Activated CD8-positive, alpha-beta memory T cell treated with anti-CD3 and anti-CD28 coated beads for 4 hours (primary cell): Measurements from ENCODE around the gene WNT1.

ENCODE experiments used
- DNase-seq, 2 donors: peaks; one replicate each; pipeline ENCODE4 v3.0.0-alpha.2; 2020; ENCODE audit warnings: low read depth in 2 of 2

Gene WNT1

DNA sequence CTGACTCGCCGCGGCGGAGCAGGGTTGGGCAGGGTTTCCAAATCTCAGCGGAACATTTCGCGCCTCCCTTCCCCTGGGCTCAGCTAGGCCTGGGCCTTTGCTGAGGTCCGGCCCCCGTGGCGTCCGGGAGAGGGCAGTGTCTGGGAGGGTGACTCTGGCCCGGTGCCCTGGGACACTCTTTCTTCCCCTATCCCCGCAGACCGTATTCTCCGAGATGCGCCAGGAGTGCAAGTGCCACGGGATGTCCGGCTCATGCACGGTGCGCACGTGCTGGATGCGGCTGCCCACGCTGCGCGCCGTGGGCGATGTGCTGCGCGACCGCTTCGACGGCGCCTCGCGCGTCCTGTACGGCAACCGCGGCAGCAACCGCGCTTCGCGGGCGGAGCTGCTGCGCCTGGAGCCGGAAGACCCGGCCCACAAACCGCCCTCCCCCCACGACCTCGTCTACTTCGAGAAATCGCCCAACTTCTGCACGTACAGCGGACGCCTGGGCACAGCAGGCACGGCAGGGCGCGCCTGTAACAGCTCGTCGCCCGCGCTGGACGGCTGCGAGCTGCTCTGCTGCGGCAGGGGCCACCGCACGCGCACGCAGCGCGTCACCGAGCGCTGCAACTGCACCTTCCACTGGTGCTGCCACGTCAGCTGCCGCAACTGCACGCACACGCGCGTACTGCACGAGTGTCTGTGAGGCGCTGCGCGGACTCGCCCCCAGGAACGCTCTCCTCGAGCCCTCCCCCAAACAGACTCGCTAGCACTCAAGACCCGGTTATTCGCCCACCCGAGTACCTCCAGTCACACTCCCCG is 3.0 kb downstream of the WNT1 start:
- no peak for DNase-seq

DNA sequence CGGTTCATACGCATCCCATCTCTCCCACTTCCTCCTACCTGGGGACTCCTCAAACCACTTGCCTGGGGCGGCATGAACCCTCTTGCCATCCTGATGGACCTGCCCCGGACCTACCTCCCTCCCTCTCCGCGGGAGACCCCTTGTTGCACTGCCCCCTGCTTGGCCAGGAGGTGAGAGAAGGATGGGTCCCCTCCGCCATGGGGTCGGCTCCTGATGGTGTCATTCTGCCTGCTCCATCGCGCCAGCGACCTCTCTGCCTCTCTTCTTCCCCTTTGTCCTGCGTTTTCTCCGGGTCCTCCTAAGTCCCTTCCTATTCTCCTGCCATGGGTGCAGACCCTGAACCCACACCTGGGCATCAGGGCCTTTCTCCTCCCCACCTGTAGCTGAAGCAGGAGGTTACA is 3.6 kb downstream of the WNT1 start:
- no peak for DNase-seq

DNA sequence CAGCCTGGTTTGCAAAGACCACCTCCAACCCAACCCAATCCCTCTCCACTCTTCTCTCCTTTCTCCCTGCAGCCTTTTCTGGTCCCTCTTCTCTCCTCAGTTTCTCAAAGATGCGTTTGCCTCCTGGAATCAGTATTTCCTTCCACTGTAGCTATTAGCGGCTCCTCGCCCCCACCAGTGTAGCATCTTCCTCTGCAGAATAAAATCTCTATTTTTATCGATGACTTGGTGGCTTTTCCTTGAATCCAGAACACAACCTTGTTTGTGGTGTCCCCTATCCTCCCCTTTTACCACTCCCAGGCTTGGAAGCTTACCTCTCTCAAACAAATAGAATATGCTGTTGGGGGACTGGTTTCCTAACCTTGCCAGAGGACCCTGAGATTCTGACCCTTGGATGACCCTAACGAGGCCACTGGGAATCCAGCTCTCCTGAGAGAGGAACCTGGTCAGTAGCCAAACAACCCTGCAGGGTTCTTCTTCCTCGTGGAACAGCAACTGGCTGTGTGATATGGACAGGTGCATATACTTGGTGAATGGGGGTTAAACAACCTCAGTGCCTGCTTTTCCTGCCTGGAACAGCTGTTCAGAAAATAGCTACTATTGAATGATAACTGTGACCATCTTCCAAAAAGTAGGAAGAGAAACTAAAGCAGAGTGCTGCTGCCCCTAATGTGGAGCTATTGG is 4.4 kb downstream of the WNT1 start:
- DNase-seq, result no peak

DNA sequence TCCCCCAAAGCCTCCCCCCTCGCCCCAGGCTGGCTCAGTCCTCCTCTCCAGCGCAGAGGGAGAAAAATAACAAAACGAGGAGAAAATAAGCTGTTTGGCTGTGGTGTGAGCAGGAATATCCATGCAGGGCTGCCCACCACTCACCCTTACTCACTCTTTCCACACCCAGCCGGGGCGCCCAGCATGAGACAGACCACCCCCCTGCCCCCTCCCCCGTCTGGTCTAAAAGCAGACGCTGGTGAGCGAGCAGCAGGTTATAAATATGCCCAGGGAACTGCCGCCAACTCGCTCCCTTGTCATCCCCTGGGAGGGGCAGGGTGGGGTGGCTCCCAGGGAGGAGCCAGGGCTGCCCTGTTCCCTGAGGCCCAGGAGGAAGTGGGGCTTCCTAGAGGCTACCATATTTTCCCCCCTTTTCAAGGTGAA is 7.4 kb downstream of the WNT1 start:
- no peak for DNase-seq

DNA sequence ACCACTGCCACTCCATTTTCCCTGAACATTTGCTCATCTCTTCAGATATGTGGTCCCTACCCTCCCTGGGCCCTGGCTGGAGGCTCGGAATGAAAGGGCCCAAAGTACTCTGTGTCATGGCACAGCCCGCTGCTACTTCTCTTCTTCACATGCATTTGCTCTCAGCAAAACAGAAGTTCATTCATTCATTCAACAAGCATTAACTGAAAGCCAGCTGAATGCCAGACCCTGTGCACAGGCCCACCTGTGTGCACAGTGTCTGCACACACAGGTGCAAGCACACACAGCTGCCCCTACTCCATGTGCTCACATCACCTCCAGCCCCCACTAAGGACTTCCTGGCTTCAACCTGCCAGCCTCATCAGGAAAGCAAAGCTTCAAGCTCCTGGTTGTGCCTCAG is 7.8 kb downstream of the WNT1 start:
- no peak for DNase-seq

DNA sequence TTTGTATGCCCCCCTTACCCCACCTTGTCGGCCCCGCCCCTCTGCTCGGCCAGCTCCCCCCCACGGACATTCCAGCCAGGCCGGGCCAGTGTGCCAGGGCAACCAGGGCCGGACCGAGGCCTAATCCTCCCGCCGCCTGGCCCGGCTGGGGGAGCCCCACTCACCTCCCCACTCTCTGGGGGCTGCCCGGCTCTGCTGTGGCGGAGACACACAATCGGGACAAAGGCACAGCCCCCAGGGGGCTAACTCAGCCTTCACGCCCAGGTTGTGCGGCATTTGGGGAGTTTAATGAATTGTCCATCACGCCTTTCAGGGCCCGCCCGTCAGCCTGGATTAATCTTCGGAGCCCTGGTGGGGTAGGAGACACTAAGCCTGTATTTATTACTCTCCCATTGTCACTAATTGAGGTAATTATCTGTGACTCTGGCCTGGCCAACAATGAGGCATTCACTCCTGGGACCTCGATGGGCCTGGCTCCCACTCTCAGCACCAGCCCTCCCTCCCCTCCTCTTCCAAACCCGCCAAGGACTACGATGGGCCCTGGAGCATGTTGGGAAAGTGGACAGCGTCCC is 8.7 kb downstream of the WNT1 start:
- no peak for DNase-seq

DNA sequence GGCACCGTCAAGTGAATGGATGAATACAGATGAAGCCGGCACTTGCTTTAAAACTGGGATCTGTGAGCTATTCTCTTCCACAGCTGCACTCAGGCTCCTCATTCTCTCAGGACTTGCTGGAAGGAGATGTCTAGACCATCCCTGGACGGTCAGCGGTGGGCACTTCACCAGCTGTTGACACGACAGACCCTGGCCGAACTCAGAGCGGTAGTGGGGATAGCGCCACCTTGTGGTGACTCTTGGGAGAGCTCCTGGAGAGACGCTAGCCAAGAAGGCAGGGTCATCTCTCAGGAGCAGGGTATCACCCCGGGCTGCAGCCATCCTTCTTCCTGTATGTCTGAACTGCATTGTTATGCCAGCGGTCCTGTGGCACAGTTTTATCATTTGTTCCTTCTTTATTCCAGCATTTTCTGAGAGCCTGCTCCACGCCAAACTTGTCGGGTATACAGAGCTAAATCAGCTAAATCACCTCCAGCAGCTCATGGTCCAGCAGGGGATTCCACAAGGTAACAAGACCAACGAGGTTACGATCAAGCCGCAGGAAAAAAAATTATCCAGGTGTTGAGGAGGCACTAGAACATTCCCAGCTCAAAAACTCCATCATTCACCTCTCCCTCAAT is 10.0 kb downstream of the WNT1 start:
- DNase-seq, result peak in 1 of 2 donors; percentile 58

DNA sequence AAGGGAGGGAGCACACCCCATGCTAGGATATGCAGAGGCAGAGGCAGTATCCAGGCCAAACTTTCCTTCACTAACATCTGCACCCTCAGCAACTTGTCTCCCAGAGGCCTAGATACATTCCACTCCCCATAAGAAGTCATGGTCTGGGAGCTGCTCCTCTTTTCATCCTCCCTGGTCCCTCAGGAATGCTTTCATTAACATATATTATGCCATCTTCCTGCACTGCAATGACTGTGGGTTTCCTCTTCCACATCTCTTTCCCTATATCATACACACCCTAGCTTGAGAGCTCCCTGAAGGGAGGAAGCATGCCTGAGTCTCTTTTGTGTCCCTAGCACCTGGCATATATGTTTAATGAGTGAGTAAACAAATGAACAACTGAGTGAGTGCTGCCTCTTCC is 12.4 kb downstream of the WNT1 start:
- DNase-seq, result no peak

DNA sequence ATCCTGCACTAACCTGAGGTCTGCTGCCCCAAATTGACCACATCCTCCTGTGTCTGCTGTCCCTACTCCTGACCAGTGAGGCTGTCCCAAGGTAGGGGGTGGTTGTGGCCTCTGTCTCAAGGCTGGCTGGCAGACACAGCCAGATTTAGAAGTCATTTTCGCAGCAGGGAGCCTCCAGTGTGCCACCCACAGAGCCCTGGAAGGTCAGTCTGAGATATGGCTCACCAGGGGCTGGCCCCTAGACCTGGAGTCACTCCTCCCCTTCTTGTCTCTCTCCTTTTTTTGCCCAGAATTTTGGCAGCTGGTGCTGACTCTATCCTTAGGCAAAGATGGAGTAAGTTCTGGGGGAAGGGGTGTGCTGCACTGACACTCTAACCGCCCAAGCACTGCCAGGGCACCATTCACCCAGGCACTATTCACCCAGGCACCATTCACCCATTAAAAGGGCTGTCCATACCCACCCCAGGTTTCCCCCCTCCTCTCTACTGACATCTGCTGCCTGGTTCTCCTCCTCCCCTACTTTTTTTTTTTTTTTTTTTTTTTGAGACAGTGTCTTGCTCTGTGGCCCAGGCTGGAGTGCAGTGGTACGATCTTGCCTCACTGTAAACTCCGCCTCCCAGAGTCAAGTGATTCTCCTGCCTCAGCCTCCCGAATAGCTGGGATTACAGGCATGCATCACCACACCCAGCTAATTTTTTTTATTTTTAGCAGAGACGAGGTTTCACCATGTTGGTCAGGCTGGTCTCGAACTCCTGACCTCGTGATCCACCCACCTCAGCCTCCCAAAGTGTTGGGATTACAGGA is 13.3 kb downstream of the WNT1 start:
- no peak for DNase-seq

DNA sequence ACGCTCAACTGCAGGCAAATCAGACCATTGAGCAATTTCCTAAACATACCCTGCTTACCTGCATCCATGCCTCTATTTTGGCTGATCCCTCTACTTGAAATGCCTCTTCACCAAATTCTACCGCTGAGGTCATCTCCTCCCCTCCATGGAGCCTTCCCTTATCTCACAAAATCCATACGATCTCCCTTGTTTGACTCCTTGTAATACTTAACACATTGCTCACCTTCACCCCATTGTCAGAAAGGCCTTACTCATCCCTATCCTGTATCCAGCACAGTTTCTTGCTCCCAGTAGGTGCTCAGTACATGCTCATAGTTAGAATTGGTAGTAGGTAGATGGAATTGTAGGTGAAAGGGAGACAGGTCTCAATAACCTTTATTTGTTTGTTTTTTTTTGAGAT is 15.7 kb downstream of the WNT1 start:
- DNase-seq, result no peak

DNA sequence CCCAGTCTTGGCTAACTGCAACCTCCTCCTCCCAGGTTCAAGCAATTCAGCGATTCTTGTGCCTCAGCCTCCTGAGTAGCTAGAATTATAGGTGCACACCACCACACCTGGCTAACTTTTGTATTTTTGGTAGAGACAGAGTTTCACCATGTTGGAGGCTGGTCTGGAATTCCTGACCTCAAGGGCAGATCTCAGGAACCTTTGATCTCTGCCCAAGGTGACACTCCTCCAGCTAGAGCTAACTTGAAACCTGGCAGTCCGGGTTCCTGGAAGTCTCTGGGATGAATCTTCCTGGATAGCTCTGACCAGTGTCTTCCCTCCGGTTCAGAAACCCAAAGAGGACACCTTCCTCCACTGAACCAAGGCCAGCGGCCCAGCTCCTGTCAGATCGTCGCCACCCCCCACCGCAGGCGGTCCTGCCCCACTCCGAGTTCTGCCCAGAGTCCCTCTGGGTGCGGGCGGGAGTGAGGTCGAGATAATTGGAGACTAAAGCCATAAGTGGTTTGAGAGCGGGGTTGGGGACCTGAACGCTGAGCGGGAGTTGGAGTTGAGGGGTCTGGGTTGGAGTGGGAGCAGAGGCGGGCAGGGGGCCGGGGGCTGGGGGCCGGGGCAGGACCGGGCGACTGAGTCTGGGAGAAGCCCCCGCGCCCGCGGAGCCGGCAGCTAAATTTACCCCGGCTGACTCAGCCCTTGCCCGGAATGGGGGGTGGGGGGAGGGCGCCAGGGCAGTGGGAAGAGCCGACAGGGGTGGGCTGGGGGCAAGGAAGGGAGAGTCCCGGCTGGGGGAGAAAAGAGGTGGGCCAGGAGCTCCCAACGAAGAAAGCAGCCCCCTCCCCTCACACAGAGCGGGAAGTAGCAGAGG is 16.3 kb downstream of the WNT1 start:
- no peak for DNase-seq

DNA sequence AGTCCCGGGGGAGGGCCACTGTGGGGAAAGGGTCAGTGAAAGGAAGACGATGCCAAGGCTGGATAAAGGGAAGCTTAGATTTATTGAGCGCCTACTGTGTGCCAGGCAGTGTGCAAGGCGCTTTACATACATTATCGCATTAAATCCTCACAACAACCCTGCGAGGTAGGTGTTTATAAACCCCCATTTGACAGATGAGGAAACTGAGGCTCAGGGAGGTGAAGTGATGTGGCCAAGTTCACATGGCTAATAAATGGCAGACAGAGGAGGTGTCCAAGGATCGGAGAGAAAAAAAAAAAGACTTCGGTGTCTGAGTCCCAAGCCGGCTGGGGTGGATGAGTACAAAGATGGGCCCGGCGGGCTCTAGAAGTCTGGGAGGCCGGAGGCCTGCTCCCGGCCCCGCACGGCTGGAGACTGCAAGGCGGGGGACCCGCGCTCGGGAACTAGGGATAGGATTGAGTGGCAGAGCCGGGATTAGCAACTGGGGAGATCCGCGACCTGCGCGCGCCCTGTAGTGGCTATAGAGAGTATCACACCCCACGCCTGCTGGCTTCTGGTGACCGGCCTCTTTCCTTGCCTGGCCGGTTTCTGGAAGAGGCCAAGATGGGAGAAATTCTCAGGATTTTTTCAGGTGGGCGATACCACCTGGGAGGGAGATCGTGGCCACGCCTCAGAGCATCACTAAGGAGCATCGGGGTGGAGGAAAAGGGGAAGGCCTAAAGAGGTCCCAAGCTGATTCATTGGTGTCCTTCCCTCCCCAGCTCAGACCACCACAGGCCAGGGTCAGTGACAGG is 17.2 kb downstream of the WNT1 start:
- DNase-seq, result no peak

DNA sequence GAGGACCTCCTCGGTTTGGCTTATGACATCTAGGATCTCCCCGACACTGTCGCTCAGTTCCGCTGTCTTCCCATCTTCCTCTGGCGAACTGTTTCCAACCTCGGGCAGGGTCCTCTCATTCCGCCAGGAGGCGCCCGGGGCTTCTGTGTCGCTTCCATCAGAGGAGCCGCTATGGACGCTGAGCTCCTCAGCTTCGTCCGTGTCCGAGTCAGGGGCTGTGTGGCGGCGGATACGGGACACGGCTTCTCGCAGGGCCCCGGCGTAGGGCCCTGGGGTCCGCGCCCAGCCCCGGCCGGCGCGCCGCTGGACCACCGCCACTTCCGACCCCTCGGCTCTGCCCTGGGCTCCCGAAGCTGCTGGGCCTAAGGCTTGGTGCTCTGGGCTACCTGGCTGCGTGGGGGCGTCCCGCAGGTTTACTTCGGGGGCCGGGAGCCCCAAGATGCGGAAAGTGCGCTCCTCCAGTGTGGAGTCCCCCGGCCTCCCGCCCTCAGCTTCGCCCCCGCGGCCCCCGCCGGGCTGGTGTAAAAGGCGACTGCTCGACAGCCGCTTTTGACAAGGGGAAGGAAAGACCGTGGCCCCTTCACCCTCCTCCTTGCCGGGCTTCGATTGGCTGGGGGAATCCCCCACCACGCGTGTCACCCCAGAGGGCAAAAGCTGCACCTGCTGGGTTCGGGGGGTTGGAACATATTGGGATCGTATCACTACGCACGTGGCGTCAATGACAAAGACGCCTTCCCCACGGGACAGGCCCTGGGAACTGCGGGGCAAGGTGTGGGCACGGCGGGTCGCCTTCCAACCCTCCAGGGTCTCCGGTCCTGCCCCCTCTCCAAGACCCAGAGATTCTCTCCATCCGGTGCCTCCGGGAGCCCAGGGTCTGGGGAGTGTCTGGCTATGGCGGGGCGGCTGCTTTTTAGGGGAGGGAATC is 18.9 kb downstream of the WNT1 start:
- DNase-seq, result peak in 1 of 2 donors; percentile 44

DNA sequence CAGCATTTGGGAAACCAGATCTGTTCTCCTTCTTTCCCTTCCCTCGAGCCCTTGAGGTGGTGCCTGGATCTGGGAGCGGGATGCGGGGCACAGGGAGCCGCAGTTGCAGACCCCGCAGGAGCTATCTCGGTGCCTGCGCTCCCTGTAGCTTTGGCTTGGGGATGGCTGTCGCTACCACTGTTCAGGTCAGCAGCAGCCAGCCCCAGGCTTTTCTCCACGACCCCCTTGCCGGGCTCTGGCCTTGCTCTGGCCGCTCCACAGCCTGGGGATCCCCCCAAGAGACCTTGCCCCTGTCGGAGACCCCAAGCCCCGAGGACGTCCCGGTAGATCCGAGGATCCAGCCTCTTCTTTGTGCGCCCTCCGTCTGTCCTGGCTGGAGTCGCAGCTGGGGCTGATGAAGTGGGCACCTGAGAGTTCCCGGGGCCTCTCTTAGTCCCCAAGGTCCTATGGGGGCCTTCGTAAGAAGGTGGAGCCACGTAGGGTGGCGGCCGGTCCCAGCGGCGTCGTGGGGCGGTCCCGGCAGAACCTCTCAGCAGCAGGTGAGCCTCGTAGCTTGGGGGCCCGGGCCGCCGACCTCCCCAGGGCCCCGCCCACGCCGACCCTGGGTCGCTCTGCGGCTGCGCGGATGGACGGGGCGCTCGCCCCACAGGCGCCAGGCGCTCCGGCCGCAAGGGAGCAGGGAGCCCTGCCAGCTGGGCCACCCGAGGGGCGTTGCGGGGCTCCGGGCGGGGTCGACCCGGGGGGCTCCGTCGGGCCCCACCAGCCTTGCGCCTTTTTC is 19.8 kb downstream of the WNT1 start:
- no peak for DNase-seq

DNA sequence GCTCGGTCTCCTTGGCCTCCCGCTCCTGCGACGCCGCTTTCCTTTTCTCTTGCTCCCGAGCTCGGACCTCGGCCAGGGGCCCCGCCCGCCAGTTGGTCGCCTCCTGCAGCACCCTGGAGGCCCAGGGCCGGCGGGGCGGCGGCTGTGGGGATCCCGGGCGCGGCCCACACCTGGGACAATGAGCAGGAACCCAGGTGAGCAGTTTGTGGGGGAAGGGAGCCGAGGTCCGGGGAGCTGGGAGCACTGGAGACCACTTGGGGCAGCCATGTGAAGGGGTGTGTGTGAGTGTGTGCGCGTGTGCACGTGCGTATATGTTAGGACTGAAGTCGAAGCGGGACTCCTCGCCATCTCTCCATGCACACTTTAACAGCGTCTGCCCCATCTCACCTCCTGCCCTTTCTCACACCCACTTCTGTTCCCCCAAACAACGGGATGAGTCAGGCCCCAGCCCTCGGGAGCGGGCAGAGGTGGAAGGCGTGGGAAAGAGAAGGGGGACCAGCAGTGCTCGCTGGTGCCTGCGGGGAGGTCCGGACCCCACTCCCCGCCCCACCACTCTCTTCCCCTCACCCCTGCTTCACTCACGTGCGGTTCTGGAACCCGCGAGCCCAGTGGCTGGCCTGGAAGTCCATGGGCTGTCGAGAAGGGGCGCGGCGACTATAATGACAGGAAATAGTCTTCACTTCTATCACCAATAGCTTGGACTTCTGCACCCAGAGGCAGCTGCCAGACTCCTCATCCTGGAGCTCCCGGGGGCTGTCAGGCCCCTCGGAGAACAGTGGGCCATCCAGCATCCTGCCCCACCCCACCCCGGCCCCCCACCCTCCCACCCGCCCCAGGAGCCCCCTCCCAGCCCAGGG is 20.6 kb downstream of the WNT1 start:
- no peak for DNase-seq

DNA sequence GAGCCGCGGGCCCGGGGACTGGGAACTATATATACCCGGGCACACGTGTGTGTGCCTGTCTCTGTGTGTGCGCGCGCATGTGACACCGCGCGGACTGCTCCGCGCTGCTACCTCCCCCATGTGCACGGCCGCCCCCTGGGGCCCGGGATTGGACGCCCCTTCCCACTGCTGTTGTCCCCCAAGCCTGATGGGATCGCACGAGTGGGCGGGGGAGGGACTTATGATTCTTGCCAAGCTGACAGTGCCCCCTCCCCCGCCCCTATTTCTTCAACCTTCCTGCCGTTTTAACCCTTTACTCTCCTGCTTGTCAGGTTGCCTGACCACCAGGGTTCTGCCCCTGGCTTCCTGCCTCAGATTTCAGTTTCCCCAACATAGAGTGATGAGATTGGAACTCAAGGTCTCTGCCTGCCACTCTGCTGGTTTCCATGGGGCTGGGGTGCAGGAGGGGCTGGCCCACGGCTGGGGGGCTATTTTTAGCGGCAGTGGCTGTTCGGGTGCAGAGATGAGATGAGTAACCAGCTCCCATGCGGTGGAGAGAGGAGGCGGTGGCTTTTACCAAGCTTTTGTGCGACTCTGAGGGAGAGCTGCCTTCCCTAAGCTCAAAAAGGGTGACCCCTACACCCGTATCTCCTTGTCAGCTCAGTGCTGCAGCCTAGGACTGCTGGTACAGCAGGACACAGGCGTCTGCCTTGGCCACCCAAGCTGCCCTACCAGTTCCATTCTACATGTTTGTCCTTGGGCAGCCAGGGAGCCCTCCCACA is 21.4 kb downstream of the WNT1 start, which contains the start of gene DDN:
TSS of gene DDN (minus strand) at position 5 of the 761 bp plus-strand sequence. CDS start 88 bp downstream, outside the sequence.
- no peak for DNase-seq
